ENCODE measurements around the gene ITGA2.
"Not testable (repeated sequence)": the region's sequence is repeated elsewhere in the genome, so short reads cannot be mapped to it uniquely, and the experiment has no call there.

The ITGA2 gene

DNA sequence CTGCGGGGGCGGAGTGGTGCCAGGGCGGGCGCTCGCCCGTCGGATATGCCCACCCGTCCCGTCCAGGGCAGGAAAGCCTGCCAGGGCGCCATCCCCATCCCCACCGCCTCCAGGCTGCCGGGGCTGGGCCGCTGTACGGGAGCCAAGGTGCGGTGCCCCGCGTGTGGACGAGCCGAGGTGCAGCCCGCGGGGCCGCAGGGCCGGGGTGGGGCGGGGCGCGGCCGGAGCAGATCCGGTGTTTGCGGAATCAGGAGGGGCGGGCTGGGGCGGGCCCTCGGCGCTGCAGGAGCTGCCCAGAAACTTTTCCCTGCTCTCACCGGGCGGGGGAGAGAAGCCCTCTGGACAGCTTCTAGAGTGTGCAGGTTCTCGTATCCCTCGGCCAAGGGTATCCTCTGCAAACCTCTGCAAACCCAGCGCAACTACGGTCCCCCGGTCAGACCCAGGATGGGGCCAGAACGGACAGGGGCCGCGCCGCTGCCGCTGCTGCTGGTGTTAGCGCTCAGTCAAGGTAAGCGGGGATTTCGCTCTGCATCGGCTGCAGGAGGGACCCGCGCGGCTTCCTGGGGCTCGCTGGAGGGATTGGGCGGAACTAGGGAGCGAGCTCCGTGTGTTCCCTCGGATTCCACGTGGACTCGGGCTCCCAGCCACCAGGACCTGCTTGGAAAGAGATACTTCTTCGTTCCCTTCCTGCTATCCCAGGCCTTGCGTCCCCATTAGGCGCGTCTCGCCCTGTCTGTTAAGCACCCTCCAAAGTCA is at the start of gene ITGA2:
Gene ITGA2, plus strand, starts transcription at position 328 of the 756 bp plus-strand sequence. Its CDS starts 117 bp downstream, at position 445.
- DNase-seq: peak in 24 of 58 donors; percentile 7 to 77 (median 42)

DNA sequence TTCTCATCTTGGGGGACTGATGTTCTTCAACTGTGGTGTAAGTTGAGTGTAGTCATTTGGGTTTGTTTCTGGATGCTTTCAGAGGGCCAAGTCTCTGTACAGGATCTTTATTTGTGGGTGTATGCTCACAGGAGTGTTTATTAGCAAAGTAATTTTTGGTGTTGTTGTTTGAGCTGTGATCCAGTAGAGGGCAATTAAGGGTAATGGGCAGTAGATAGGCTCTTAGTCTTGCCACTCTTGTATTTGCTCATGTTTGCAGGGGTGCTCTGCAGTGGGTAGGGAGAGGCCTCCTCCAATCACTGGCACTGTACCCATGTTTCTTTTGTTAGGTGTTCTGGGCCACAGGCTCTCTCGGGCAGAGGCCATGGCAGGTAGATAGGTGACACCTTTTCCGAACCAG is 45.9 kb upstream of the ITGA2 start:
- DNase-seq: no peak

DNA sequence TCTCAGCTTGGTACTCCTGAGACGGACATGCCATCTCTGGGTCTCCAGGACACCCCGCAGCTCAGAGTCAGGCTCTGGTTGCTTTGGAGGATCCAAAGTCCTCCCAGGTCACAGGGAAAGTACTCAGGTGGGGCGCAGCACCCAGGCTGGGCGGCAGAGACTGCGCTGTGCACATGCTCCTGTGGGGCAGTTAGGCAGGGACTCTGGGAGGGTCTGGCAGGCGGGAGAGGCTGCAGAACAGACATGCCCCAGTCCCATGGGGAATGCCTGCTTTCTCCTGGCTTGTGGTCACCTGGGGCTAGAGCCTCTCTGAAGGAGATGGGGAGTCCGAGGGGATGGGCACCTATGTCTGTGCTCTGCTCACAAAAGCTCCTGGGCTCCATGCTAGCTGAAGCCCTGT is 45.3 kb upstream of the ITGA2 start:
- no peak for DNase-seq

DNA sequence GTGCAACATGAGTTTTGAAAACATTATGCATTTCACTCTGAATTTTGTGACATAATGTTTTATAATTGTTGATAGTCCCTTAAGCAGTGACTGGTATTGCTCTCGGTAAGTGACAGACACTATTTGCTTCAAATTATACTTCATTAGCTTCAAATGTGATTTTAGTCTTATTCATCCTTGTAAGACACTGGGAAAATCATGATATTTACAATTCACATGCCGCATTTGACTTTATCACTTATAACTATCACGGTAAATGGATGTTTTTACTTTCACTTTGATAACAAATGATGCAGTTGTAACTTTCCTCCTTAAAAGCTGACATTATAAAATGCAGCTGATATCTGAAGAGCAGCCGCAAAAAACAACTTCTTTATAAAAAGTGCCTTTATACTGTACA is 44.1 kb upstream of the ITGA2 start:
- no peak for DNase-seq

DNA sequence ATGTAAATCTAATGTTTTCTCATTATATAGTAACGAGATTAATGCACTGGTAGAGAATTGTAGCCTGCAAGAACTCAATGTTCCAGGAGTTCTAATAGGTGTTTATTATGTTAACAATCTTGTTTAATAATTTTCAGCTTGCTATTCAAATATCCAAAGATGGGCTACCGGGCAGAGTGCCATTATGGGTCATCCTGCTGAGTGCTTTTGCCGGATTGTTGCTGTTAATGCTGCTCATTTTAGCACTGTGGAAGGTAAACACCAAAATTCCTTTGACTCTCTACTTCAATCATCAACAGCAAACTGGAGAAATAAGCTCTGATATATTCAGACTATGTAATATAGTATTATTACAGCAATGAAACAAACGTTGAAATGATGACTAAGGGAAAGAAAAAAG is 41.9 kb upstream of the ITGA2 start:
- DNase-seq: no peak

DNA sequence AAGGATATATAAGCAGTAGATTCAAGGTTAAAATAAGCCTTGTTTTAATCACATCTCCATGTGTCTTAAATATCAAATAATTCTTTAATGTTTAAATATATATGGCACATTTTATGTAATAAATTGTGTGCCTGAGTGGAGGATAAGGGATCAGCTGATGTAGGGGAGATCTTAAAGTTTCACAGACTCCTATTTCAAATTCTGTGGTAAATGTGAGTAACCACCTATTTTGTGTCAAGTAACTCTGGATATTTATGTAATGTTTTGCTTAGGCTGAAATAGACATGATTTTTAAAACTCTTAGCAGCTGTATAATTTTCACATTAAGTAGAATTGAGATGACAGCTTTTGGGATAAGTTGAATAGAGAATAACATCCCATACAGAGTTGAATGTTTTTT is 41.3 kb upstream of the ITGA2 start:
- DNase-seq: no peak

DNA sequence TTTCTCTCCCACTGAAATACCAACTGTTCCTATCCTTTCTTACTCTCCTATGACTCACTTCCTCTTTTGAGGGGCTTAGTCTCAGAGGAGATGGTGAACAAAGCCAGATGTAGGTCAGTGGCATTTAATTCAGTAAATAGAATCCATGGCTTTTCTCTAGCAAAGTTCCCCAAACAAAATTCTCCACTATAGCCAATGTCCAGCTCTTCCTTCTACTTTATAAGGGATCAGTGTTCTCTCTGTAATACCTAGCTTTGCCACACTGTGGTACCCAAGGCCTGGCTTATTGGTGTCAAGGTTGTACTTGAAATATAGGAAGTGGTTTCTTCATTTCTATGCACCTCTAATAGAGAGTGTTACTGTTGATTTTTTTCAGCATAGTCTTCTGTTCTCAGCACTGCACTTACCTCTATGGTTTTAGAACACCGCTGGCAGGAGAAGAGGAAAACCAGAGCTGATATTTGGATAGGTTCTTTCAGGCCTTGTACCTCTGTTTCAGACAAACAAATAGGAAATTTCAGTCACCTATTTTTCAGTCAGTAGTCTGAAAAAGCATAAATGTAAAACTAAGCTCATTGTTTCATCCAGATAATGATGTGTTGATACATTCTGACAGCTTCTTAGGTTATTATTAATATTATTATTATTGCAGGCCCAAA is 40.6 kb upstream of the ITGA2 start:
- peak in 42 of 58 donors; percentile 0 to 74 (median 16) for DNase-seq

DNA sequence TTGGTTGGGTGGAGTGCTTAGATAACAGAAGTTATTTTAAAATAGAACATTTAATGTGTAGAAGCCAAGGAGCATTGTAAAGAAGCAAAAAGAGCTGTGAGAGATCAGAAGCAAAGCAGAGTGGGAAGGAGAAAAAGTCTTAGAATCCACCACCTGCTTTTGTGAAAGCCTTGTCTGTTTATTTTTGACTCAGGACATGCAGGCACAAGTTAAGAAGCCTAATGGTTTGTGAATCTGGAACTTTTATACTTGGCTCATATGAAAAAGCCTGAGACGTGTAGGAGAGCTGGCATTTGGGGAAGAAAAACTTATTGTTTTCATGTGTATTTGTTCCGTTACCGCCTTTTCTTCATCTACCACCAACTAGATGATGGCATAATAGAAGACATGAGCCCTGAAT is 38.5 kb upstream of the ITGA2 start:
- DNase-seq: no peak

DNA sequence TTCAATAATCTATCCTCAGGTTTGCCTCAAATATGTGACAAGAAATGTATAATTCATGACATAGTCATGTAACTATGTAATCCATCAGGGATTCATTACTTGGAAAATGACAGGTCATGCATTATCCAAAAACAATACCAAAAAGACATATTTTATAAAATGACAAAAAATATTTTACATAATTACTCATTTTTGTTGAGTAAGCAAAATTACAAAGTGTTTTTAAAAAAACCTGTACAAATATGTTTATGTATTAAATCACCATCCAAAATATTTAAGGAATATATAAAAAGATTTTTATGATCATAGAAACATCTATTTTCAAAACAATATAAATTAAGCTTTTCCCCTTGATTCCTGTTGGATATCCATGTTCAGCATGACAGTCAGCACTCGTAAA is 36.7 kb upstream of the ITGA2 start:
- no peak for DNase-seq

DNA sequence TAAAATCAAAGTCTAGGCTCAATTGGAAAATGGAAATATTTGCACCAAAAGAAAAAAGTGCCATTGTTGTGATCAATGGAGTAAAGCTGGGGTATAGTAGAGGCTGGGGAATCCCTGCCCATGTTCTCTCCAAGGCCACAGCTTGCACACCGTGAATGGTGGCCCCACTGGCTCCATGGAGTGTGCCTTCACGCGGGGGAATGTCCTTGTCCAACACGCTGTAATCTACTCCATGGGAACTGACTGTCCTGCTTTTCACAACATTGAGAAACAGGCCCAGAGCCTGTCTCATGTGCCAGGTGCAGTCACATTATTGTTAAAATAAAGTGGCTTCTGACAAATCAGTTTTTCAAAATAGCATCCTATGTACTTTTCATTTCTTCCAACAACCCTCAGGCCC is 33.1 kb upstream of the ITGA2 start:
- DNase-seq: no peak

DNA sequence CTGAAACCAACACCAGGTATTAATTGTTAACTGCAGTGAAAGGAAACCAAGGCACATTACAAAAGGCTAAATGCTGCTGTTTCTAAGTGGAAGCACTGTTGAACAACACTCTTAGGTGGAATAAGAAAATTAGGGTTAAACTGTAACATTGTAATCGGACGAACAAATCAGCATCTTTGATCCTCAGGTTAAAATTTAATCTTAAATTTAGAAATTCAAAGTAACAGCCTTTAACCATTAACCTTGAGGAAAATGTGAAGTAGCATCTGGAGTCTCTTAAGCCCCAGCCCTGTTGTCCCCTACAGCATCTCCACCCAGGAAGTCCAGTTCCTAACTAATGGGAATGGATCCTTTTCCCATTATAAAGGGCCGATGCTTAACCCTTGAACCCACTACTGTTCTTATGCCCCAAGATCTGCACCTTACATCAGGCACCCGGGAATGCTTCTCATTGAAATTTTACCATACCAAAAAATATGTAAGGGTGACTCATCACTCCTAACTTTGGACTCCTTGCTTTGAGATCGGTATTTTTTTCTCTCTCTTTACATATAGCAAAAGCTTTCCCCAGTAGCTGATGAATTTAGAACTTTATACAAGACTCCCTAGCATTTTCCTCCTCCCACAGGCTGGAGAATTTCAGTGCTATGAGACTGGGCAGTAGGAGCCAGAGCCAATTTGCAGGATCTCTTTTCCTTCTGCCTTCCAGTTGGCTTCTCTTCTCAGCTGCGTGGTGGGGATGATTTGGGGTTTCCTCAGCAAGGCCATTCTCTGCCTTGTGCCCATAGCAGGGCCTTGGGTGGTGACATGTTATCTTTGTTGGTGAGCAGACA is 32.0 kb upstream of the ITGA2 start:
- peak in 1 of 58 donors; percentile 0 for DNase-seq

DNA sequence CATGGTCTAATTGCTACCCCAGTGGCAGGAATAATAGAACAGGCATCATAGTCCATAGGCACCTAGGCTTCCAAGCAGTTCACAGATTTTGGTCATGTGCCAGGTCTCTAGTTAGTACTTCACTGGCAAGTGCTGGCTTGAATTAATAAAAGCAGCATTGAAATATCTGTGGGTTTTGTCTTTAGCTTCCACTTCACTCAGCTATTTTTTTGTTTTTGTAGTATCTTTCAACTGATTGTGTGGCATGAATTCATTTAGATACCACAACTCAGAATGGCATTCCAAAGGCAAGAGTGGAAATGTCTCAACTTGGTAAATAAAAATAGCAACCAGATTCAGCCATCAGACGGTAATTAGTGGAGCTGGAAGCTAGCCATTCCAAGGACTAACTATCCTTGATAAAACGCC is 27.9 kb upstream of the ITGA2 start:
- DNase-seq: no peak

DNA sequence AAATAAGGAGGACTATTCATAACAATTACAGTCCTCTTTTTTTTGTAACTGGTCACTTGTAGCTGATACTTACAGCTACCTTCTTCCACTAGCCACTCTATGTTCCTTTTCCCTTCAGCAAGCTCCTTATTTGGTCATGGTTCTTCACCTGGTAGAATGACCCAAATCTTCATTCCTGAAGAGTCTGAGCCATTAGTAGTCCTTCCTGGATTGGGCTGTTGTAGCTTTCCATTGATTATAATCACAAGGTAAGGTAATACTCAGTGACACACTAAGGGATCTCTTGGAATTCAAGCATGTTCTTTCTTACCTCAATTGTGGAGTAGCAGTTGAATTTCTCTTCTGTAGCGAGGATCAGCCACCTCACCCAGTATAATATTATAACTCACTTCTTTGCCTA is 25.5 kb upstream of the ITGA2 start:
- no peak for DNase-seq

DNA sequence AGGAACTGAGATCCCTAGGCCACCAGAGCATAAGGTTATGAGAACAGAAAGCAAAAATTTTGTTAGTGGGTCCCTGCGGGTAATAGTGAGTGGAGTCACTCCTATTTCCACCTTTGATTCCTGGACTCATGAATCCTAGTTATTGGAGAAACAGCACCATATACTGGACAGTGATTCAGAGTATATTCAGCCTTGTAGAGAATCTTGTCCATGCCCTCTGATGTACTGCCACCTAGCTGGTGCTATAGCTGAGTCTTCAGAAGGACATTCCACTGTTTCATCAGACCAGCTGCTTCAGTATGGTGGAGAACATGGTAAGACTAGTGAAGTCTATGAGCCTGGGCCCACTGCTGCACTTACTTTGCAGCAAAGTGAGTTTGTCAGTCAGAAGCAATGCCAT is 25.0 kb upstream of the ITGA2 start:
- DNase-seq: no peak

DNA sequence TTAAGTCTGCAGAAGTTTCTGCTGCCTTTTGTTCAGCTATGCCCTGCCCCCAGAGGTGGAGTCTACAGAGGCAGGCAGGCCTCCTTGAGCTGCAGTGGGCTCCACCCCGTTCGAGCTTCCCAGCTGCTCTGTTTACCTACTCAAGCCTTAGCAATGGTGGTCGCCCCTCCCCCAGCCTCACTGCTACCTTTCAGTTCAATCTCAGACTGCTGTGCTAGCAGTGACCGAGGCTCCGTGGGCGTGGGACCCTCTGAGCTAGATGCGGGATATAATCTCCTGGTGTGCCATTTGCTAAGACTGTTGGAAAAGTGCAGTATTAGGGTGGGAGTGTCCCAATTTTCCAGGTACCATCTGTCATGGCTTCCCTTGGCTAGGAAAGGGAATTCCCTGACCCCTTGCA is 13.0 kb upstream of the ITGA2 start:
- DNase-seq: not testable (repeated sequence)

DNA sequence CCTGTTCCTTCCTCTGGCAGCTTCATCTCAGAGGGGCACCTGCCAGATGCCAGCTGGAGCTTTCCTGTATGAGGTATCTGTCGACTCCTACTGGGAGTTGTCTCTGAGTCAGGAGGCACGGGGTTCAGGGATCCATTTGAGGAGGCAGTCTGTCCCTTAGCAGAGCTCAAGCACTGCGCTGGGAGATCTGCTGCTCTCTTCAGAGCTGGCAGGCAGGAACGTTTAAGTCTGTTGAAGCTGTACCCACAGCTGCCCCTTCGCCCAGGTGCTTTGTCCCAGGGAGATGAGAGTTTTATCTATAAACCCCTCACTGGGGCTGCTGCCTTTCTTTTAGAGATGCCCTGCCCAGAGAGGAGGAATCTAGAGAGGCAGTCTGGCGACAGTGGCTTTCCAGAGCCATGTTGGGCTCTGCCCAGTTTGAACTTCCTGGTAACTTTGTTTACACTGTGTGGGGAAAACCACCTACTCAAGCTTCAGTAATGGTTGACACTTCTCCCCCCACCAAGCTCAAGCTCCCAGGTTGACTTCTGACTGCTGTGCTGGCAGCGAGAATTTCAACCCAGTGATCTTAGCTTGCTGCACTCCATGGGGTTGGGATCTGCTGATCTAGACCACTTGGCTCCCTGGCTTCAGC is 11.8 kb upstream of the ITGA2 start:
- no peak for DNase-seq

DNA sequence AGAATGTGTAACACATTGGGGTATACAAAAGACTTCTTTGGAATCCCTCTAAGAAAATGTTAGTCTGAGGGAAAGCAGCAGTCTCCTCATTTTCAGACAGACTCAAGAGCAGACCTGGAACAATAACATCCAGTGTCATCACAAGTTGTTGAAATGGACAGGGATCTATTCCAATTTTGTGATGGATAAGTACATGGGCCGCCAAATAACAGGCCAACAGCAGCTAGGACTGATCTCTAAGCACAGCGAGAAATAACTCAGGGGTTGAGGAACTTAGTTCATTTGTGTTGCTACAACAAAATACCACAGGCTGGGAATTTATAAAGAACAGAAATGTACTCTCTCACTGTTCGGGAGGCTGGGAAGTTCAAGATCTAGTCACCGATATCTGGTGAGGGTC is 7.6 kb upstream of the ITGA2 start:
- DNase-seq: no peak

DNA sequence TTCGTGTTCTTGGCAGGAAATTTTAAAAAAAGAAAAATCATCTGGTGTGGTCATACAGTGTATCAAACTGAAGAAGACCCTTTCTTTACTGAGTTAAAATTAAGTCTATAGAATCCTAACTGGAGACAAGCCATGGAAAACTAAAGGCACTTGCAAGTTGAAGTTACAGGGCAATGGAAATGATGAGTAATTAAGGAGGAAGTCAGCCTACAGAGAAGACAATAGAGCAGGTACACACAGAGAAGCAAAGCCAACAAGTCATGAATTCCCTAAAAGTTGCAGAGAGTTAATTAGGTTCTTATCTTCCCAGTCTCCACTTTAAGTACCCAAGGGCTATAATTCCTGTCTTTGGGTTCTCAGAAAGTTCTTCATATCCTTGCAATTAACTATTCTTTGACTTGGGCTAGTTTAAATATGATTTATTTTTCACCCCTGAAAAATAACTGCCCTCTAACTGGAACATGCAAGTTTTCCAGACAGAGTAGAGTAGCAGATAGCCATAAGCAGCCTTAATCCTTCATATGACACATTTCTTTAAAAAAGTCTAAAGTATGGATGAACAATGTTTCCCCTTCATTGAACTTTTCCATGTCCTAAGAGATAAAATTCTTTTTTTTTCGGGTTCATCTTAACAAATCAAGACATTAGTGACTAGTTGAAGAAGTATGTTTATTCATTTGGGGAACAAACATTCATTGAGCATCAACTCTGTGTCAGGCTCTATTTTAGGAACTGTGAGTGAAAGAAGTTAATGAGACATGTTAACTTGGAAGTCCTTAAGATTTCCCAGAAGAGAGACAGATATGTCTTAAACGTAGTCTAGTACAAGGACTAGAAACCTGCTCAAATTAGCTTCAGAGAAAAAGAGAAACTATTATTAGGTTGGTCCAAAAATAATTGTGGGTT is 5.2 kb upstream of the ITGA2 start:
- DNase-seq: no peak

DNA sequence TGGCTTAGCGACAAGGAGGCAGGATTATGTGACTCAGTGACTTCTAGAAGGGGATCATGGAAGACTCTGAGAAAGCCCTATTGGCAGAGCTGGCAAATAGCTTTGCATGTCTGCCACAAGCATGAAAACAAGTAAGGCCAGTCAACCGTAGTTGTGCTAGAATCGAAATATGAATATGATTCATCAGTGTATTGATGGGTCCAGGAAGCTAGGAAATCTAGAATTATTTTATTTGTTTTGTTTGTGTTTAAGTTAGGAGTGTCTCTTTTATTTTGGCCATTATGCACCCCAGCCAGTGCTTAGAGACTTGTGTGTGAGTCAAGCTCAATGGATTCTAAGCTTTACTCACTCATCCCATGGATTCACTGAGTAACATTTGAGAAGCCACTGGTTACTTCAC is 3.8 kb upstream of the ITGA2 start:
- no peak for DNase-seq

DNA sequence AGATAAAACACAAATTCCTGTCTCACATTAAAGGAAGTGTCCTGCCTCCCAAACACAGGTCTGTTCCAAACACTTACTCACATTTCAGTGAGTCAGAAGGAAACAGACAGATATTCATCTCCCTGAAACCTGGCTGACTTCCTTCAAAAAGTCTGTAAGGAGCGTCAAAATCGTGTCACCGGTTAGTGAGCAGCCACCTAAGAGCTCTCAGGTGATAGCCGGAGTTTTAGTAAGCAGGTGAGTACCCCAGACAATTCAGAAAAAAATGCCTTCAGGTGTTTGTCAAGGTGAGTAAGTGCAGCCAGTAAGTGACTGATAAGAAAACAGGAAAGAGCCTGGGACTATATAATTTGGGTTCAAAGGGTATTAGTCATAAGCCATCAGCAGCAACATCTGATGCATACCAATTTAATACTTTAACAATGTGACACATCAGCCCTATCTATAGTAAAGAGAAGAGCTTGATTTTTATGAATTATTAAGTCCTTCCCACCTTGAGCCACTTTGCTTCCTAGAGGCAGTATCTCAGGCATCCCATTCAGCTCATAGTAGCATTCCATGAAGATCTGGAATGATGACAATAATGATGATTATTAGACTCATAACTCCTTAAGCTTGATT is 1.3 kb upstream of the ITGA2 start:
- no peak for DNase-seq

Data from anterior cingulate cortex (tissue), 58 donors.